Stimulated activated CD8-positive, alpha-beta memory T cell treated with anti-CD3 and anti-CD28 coated beads, Interleukin-7, amount 100 ng/mL, for 48 hours (primary cell): Measurements from ENCODE around the gene TRAPPC13.
"Not testable (repeated sequence)": the region's sequence is repeated elsewhere in the genome, so short reads cannot be mapped to it uniquely, and the experiment has no call there.

Source experiments
- DNase-seq, 2 donors: peaks; one replicate each; pipeline ENCODE4 v3.0.0-alpha.2; 2020; ENCODE audit warnings: low read depth in 1 of 2; ENCODE audit errors: extremely low read depth in 1 of 2

Gene TRAPPC13

DNA sequence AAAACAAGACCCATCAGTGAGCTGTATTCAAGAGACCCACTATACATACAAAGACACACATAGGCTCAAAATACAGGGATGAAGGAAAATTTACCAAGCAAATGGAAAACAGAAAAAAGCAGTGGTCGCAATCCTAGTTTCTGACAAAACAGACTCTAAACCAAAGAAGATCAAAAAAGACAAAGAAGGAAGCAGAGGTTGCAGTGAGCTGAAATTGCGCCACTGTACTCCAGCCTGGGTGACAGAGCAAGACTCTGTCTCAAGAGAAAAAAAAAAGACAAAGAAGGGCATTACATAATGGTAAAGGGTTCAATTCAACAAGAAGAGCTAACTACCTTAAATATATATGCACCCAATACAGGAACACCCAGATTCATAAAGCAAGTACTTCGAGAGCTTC is 51.2 kb downstream of the TRAPPC13 start:
- DNase-seq, result not testable (repeated sequence)

GRCh38 chr5:65682148-65682547 is 57.3 kb downstream of the TRAPPC13 start:
- DNase-seq, result no peak

- no peak for DNase-seq
Observed at GRCh38 chr5:65693121-65693520, 68.3 kb downstream of the TRAPPC13 start.

DNA sequence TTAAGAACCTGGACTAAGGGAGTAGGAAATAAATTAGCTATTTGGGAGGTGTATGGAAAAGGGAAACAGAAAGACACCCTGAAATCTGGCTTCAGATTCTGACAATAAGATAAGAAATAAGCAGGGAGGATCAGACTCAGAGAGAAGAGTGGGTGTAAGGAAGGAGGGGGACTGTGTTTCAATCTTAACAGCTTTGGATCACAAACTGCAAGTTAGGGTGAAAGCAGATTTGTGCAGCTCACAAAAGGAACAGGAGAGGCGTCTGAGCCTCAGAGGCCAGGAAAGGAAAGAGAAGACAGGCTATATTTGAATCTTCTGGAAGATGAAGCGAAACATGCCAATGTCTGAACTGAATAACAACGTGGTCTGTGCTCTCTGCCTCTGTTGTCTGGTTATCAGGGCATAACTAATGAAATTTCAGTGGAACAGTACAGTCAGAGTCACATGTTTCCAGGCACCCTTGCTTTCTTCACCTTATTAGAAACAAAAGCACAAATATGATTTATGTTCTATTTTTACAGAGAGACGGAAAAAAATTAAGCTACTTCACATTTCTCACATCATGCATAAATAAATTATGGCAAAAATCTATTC is 70.4 kb downstream of the TRAPPC13 start:
- DNase-seq, result no peak

GRCh38 chr5:65695896-65696295 is 71.1 kb downstream of the TRAPPC13 start:
- no peak for DNase-seq

GRCh38 chr5:65696892-65697291 is 72.1 kb downstream of the TRAPPC13 start:
- no peak for DNase-seq

DNA sequence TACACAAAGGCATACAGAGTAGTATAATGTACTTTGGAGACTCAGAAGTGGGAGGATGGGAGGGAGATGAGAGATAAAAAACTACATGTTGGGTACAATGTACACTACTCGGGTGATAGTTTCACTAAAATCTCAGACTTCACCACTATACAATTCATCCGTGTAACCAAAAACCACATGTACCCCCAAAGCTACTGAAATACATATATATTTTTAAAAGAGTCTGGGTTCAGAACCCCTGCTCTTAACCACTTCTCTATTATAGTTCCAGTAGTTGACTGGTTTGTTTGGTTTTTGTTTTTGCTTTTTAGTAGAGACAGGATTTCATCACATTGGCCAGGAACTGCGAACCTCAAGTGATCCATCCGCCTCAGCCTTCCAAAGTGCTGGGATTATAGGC is 74.5 kb downstream of the TRAPPC13 start:
- DNase-seq, result no peak

DNA sequence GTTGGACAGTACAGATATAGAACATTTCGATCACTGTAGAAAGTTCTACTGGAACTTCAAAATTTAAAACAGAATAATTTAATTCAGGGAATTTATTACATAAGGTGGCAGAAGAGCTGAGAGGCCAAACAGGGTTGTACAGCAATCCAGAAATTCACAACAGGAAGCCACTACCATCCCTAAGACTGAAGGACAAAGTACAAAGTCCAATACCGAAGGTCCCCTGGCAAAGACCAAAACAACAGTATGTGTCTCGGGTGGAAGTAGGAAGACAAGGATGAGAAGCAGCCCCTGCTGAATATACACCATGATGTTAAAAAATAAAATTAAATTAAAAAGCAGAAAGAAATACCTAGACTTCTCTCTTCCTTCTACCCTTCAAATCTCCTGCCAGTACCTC is 77.2 kb downstream of the TRAPPC13 start:
- no peak for DNase-seq

DNA sequence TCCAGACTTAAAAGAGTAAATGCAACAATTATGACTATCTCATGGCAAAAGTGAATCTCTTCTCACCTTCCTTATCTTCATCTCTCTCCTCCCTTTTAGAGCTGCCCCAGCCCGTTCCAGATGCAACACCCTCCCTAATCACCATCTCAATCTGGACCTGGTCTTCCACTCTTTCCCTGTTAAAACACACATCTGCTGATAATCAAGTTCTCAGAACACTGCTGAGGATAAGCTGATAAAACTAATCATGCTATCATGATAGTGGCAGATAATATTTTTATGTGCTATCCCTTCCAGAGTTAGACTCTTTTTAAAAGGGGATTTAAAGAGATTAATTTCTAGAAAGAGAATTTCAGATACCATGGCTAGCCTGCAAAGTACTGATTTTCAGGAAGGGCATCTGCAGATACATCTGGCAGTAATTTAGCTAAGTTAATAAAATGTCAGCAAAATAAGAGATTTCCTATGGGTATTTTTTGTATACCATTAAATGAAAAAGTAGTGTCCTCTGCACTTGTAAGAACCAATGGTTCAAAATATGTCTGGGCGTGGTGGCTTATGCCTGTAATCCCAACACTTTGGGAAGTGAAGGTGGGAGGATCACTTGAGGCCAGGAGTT is 79.9 kb downstream of the TRAPPC13 start:
- no peak for DNase-seq

DNA sequence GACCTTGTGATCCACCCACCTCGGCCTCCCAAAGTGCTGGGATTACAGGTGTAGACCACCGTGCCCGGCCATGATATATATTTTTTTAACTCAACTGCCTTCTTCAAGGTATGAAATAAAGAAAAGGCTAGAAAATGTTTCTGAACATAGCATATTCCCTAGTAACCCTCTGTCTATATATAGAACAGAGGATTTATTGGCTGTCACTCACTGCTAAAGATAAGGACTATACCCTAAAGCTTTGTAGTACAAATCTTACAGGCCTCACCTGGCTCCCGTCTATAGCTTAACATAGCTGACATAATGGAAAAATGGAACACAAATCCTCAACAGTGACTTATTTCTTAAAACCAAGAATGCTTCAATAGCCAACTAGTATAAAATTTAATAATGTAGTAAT is 82.8 kb downstream of the TRAPPC13 start:
- no peak for DNase-seq

- DNase-seq, result no peak
Observed at GRCh38 chr5:65708145-65708544, 83.3 kb downstream of the TRAPPC13 start.
